Measurements from ENCODE around the gene OARD1. TPM values are rescaled to one million over a fixed set of nuclear protein-coding genes. Genes with fewer than 3 reads are reported as not detected.
"Not testable (repeated sequence)": the region's sequence is repeated elsewhere in the genome, so short reads cannot be mapped to it uniquely, and the experiment has no call there.

The OARD1 gene
- polyA plus RNA-seq, 1 donor, result 82.5 TPM

DNA sequence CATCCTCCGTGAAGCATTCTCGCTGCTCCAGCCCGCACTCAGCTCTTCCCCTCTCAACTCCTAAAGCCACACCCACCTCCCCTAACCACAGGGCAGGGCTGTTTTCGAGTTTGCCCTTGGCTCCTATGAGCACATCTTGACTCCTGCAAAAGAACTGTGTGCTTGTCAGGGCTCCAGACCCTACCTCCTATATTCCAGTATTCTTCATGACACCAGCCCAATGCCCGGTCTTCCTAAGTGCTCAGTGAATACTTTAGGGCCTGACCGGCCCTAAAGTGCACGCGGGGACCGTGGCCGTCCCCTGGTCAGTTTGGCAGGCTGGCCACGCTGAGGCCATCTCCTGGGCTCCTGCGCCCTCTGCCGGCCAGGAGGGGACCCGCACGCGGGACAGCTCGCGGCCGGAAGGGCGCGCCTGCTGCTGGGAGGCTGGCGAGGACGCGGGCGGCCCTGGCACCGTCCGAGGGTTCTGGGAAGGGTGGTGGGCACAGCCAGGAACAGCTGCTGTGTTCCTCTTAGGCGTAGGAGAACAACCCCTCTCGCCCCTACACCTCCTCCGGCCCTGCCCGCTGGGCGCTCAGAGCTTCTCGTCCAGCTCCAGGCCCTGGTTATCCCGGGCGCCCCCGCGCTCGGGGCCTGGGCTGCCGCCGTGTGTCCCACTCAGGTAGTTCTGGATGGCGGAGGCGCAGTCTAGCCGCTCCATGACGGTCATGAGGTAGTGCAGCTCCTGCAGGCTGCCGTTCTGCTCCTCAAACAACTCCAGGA is 44.2 kb downstream of the OARD1 start:
- peak; percentile 54 to 72 for DNase-seq
- Histone ChIP-seq H3K4me1 (ENCODE audit: control insufficient read depth, insufficient read depth, low read length) (peaks cover 33% of the 10 kb centered on the region), H3K36me3 (ENCODE audit: control insufficient read depth, insufficient read depth, low read length) (peaks cover 76% of the 10 kb centered on the region), H3K4me3 (ENCODE audit: low read length) (peak overlapping the region; percentile 37), H3K9me3 (ENCODE audit: control insufficient read depth, low read depth, low read length) (no peaks in the 10 kb centered on the region), H3K27ac (ENCODE audit: low read length) (peak overlapping the region; percentile 47), H3K27me3 (ENCODE audit: control insufficient read depth, insufficient read depth, low read length) (no peaks in the 10 kb centered on the region)
- no CpG with 5 or more reads among the region's 45 CpGs for WGBS (ENCODE audit: insufficient coverage, low lambda C conversion rate)

DNA sequence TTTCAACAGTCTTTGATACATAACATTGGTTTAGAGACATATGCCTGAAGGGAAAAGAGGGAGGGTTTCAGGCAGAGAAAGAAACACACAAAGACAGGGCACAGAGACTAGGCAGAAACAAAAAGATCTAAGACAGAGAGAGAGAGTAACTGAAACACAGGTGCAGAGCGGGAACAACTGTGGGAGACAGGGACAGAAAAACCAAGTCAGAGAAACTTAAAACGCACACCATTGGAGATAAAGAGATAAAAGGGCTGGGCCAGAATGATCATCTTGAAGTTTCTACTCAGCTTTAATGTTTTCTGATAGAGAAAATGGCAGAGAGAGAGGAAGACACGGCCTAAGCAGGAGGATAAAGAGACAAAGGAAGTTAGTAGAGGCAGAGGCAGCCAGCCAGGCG is 44.9 kb downstream of the OARD1 start:
- WGBS (ENCODE audit: insufficient coverage, low lambda C conversion rate), result 100% methylated on average over 1 of the region's 4 CpGs

DNA sequence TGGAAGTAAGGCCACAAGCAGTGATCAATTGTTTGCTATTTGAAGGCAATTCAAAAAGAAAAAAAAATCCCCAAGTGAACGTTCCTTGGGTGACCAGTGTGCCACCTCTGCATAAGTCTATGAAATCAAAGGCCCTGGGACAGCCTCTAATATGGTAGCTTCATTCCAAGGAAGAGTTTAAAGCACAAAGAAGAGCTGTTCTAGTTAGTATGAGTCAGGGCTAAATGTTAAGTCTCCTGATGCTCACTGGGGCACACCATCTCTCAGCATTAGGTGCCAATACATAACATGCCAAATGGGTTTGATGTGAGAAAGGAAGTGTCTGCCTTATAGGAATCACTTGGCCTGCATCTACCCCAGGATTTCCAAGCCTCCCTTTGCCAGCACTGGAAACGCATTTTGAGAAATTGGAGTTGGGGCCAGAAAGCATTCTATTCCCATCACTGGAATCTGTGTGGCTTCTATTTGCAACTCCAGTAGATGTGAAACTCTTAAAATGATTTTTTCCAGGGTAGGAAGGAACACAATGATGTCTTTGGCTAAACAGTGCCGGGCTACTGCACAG is 46.1 kb downstream of the OARD1 start:
- DNase-seq, result no peak
- H3K9me3 ChIP-seq (ENCODE audit: control insufficient read depth, low read depth, low read length), result no peaks in the 10 kb centered on the region
- peaks cover 58% of the 10 kb centered on the region for H3K36me3 ChIP-seq (ENCODE audit: control insufficient read depth, insufficient read depth, low read length)
- no peak overlapping the region for H3K27ac ChIP-seq (ENCODE audit: low read length)
- H3K4me3 ChIP-seq (ENCODE audit: low read length), result no peak overlapping the region
- H3K4me1 ChIP-seq (ENCODE audit: control insufficient read depth, insufficient read depth, low read length), result peaks cover 30% of the 10 kb centered on the region
- H3K27me3 ChIP-seq (ENCODE audit: control insufficient read depth, insufficient read depth, low read length), result no peaks in the 10 kb centered on the region
- WGBS (ENCODE audit: insufficient coverage, low lambda C conversion rate), result no CpG with 5 or more reads among the region's 3 CpGs

More for the DNA sequence above, 44.9 kb downstream of the OARD1 start:
- Histone ChIP-seq H3K27me3 (ENCODE audit: control insufficient read depth, insufficient read depth, low read length) (no peaks in the 10 kb centered on the region), H3K36me3 (ENCODE audit: control insufficient read depth, insufficient read depth, low read length) (peaks cover 70% of the 10 kb centered on the region), H3K4me3 (ENCODE audit: low read length) (peak overlapping the region; percentile 1), H3K4me1 (ENCODE audit: control insufficient read depth, insufficient read depth, low read length) (peaks cover 33% of the 10 kb centered on the region), H3K27ac (ENCODE audit: low read length) (peak overlapping the region; percentile 25), H3K9me3 (ENCODE audit: control insufficient read depth, low read depth, low read length) (no peaks in the 10 kb centered on the region)
- DNase-seq, result no peak

DNA sequence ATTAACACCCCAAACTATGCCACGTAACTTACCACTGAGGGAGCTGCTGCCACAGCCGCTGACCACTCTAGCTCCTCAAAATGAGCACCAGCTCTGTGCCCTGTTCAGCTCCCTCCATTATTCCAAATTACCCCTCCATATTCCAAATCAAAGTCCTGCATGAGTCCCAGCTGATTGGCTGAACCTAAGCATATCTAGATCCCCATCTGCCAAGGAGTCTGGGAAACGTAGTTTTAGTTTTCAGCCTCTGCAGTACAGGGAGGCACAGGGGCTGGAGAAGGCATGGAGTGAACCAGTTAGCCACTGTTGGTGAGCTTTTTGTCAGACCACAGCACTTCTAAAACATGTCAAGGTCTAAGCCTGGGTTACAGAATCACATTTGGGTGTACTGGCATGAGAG is 49.0 kb downstream of the OARD1 start:
- DNase-seq, result no peak
- no peaks in the 10 kb centered on the region for H3K27me3 ChIP-seq (ENCODE audit: control insufficient read depth, insufficient read depth, low read length)
- H3K9me3 ChIP-seq (ENCODE audit: control insufficient read depth, low read depth, low read length), result no peaks in the 10 kb centered on the region
- H3K4me1 ChIP-seq (ENCODE audit: control insufficient read depth, insufficient read depth, low read length), result peaks cover 11% of the 10 kb centered on the region
- H3K36me3 ChIP-seq (ENCODE audit: control insufficient read depth, insufficient read depth, low read length), result peaks cover 30% of the 10 kb centered on the region
- H3K4me3 ChIP-seq (ENCODE audit: low read length), result no peak overlapping the region
- H3K27ac ChIP-seq (ENCODE audit: low read length), result no peak overlapping the region
- no CpG with 5 or more reads among the region's 3 CpGs for WGBS (ENCODE audit: insufficient coverage, low lambda C conversion rate)

DNA sequence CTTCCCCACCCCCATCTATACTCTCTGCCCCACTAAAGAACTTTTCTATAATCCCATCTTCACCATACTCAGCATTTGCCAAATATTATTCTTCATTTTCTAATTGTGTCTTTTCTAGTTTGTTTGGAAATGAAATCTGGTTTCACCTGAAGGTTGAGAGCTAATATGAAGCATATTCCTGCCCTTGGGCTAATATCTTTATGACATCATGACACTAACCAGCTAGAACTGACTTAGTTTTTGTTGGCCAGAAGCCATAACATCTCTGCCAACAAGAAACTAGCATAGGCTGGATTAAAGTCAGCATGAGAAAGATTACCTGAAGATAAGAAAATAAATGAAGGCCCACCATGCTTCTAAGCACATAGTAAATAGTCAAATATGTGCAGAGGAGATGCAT is 49.9 kb downstream of the OARD1 start:
- no peak overlapping the region for H3K4me3 ChIP-seq (ENCODE audit: low read length)
- H3K27ac ChIP-seq (ENCODE audit: low read length), result no peak overlapping the region
- H3K27me3 ChIP-seq (ENCODE audit: control insufficient read depth, insufficient read depth, low read length), result no peaks in the 10 kb centered on the region
- DNase-seq, result peak in 1 of 2 donors; percentile 45
- peaks cover 23% of the 10 kb centered on the region for H3K36me3 ChIP-seq (ENCODE audit: control insufficient read depth, insufficient read depth, low read length)
- H3K9me3 ChIP-seq (ENCODE audit: control insufficient read depth, low read depth, low read length), result no peaks in the 10 kb centered on the region
- H3K4me1 ChIP-seq (ENCODE audit: control insufficient read depth, insufficient read depth, low read length), result peaks cover 5% of the 10 kb centered on the region

DNA sequence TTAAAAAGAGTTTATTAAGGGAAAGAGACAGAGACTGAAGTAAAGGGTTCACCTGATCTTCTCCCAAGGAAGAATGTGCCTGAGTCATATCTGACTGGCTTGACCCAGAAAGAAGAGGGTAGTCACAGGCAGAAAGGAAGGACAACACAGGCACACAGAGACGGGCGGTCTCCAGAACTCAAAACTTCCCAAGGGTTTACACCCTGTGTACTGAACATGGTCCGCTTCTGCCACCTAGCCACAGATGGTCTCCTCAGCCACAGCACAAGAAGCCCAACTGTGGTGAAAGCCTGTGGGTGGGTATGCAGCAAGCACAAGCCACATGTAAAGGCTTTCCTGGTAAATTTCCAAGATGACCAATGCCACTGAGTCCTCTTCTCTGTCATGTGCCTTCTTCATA is 50.3 kb downstream of the OARD1 start:
- H3K36me3 ChIP-seq (ENCODE audit: control insufficient read depth, insufficient read depth, low read length), result peaks cover 18% of the 10 kb centered on the region
- DNase-seq, result peak in 1 of 2 donors; percentile 39

DNA sequence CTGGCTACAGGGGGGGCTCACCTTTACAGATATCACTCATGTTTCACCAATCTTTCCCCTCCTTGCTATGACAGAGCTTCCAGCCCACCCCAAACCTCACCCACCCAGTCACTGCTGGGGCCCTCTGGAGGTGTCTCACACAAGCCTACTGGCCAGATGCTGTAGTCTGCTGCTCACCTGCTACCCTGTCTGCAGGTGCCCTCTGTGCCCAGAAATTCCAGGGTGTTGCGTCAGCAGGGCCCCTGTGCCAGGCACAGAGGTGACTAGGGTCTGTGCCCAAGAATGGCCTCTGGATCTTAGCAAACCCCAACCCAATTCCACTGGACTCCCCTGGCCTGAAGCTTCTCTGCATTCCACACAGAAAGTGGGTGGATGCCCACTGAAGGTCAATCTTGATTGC is 54.5 kb downstream of the OARD1 start:
- Histone ChIP-seq H3K4me3 (ENCODE audit: low read length) (no peak overlapping the region), H3K27me3 (ENCODE audit: control insufficient read depth, insufficient read depth, low read length) (no peaks in the 10 kb centered on the region), H3K36me3 (ENCODE audit: control insufficient read depth, insufficient read depth, low read length) (no peaks in the 10 kb centered on the region), H3K4me1 (ENCODE audit: control insufficient read depth, insufficient read depth, low read length) (peaks cover 8% of the 10 kb centered on the region), H3K27ac (ENCODE audit: low read length) (no peak overlapping the region), H3K9me3 (ENCODE audit: control insufficient read depth, low read depth, low read length) (no peaks in the 10 kb centered on the region)
- DNase-seq, result no peak
- WGBS (ENCODE audit: insufficient coverage, low lambda C conversion rate), result no CpG with 5 or more reads among the region's 1 CpG

More for the DNA sequence above, 50.3 kb downstream of the OARD1 start:
- H3K9me3 ChIP-seq (ENCODE audit: control insufficient read depth, low read depth, low read length), result no peaks in the 10 kb centered on the region
- WGBS (ENCODE audit: insufficient coverage, low lambda C conversion rate), result no CpG with 5 or more reads among the region's 3 CpGs
- no peaks in the 10 kb centered on the region for H3K27me3 ChIP-seq (ENCODE audit: control insufficient read depth, insufficient read depth, low read length)
- H3K4me3 ChIP-seq (ENCODE audit: low read length), result no peak overlapping the region
- no peak overlapping the region for H3K27ac ChIP-seq (ENCODE audit: low read length)
- H3K4me1 ChIP-seq (ENCODE audit: control insufficient read depth, insufficient read depth, low read length), result peaks cover 5% of the 10 kb centered on the region

DNA sequence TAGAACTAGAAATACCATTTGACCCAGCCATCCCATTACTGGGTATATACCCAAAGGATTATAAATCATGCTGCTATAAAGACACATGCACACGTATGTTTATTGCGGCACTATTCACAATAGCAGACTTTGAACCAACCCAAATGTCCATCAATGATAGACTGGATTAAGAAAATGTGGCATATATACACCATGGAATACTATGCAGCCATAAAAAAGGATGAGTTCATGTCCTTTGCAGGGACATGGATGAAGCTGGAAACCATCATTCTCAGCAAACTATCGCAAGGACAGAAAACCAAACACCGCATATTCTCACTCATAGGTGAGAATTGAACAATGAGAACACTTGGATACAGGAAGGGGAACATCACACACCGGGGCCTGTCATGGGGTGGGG is 56.3 kb downstream of the OARD1 start:
- H3K36me3 ChIP-seq (ENCODE audit: control insufficient read depth, insufficient read depth, low read length); H3K9me3 ChIP-seq (ENCODE audit: control insufficient read depth, low read depth, low read length); H3K27me3 ChIP-seq (ENCODE audit: control insufficient read depth, insufficient read depth, low read length); H3K4me1 ChIP-seq (ENCODE audit: control insufficient read depth, insufficient read depth, low read length); H3K4me3 ChIP-seq (ENCODE audit: low read length); H3K27ac ChIP-seq (ENCODE audit: low read length); DNase-seq: not testable (repeated sequence)
- no CpG with 5 or more reads among the region's 5 CpGs for WGBS (ENCODE audit: insufficient coverage, low lambda C conversion rate)

DNA sequence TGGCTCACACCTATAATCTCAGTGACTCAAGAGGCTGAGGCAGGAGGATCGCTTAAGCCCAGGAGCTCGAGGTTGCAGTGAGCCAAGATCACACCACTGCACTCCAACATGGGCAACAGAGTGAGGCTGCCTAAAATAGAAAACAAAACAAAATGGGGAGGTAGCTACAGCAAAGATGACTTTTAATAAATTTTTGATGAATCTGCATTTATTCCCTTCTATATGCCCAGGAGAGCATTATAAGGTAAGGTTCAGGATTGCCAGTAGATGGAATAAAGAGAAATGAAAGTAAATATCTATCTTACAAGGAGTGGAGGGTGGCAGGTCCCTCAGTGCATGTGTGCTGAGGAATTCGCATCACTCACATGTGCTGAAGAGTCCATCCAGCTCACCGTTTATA is 57.4 kb downstream of the OARD1 start:
- no peak for DNase-seq
- H3K4me1 ChIP-seq (ENCODE audit: control insufficient read depth, insufficient read depth, low read length), result peaks cover 3% of the 10 kb centered on the region
- no peak overlapping the region for H3K4me3 ChIP-seq (ENCODE audit: low read length)
- no peaks in the 10 kb centered on the region for H3K27me3 ChIP-seq (ENCODE audit: control insufficient read depth, insufficient read depth, low read length)
- no peaks in the 10 kb centered on the region for H3K36me3 ChIP-seq (ENCODE audit: control insufficient read depth, insufficient read depth, low read length)
- WGBS (ENCODE audit: insufficient coverage, low lambda C conversion rate), result no CpG with 5 or more reads among the region's 4 CpGs
- H3K9me3 ChIP-seq (ENCODE audit: control insufficient read depth, low read depth, low read length), result no peaks in the 10 kb centered on the region
- H3K27ac ChIP-seq (ENCODE audit: low read length), result no peak overlapping the region

Data from large intestine (tissue), 3 donors.